Kidney glomerular epithelial cell (primary cell): Measurements from ENCODE around the gene WDR43.

Experiments used
- DNase-seq: peaks from one replicate; lab custom pipeline; 2025; lab: John Stamatoyannopoulos, UW

WDR43 gene

DNA sequence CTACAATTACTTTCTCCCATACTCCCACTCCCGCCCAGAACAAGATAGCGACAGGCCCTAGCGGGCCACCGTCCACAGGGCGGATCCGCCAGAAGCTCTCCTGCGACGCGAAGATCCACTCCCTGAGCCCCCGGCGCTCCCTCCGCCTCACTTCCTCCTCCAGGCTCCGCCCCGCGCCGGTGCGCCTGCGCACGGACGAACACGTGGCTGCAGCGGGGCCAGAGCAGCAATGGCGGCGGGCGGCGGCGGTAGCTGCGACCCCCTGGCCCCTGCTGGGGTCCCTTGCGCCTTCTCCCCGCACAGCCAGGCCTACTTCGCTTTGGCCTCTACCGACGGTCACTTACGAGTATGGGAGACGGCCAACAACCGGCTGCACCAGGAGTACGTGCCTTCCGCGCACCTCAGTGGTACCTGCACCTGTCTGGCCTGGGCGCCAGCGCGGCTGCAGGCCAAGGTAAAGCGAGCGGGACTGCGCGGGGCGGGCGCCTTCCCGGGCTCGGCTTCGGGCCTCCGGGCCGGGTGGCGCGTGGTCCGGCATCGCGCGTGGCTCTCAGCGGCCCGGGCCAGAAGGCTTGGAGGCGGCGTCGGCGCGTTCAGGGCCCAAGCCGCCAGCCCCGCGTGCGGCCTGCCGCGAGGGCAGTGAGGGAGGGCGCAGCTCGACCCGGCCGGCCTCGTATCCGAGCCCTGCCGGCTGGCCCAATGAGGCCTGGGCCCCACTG, at the start of gene WDR43:
WDR43 (plus strand) TSS at position 198 of the 719 bp plus-strand sequence; CDS start at position 230, 32 bp downstream.
- DNase-seq = peak; percentile 99

- no peak for DNase-seq
Measured at GRCh38 chr2:28855193-28855592, 39.3 kb upstream of the WDR43 start.

DNA sequence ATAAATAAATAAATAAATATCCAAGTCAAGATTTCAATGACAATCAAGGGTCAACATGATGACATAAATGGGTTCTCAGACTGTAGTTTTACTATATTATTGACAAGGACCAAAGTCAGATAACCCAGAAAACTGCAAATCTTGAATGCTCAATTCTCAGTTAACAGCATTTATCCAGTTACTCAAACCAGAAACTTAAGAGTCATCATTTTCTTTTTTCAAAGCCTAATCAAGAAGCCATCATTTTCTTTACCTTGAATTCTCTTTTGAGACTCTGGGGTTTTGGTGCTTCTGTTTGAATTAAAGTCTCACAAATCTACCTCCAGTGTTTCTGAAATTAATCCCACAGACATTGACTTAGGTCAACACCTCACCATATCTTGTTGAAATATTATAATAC, 38.5 kb upstream of the WDR43 start:
- no peak for DNase-seq

DNA sequence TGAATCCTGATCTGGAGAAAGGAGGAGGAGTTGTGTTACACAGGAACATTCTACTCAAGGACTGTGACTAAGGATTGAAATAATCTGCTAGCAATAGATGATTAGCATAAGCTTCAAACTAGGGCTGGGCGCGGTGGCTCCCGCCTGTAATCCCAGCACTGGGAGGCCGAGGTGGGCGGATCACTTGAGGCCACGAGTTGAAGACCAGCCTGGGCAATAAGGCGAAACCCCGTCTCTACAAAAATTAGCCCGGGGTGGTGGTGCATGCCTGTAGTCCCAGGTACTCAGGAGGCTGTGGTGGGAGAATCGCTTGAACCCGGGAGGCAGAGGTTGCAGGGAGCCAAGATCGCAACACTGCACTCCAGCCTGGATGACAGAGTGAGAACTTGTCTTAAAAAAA, 25.9 kb upstream of the WDR43 start:
- no peak for DNase-seq

GRCh38 chr2:28869494-28870145, 24.8 kb upstream of the WDR43 start:
- no peak for DNase-seq

- peak; percentile 86 for DNase-seq
Measured at GRCh38 chr2:28870146-28870891, 24.1 kb upstream of the WDR43 start, which contains the start of gene TRMT61B. Gene TRMT61B, minus strand, starts transcription at chr2:28870309. Its CDS starts 32 bp downstream, at chr2:28870277.

DNA sequence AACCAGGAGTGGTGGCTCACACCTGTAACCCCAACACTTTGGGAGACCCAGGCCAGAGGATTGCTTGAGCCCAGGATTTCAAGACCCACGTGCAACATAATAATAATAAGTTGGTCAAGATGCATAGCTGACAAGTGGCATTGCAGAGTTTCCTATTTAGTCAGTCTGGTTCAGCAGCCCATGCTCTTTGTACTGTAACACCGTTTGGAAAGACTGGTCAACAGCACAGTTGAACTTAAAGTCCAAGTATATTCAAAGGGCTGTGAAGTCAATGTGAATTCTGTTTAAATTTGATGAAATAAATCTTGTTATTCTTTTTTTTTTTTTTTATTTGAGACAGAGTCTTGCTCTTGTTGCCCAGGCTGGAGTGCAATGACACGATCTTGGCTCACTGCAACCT, 22.8 kb upstream of the WDR43 start:
- DNase-seq = no peak

GRCh38 chr2:28880193-28880592, 14.3 kb upstream of the WDR43 start:
- no peak for DNase-seq

GRCh38 chr2:28893488-28893887, 979 bp upstream of the WDR43 start:
- no peak for DNase-seq

DNA sequence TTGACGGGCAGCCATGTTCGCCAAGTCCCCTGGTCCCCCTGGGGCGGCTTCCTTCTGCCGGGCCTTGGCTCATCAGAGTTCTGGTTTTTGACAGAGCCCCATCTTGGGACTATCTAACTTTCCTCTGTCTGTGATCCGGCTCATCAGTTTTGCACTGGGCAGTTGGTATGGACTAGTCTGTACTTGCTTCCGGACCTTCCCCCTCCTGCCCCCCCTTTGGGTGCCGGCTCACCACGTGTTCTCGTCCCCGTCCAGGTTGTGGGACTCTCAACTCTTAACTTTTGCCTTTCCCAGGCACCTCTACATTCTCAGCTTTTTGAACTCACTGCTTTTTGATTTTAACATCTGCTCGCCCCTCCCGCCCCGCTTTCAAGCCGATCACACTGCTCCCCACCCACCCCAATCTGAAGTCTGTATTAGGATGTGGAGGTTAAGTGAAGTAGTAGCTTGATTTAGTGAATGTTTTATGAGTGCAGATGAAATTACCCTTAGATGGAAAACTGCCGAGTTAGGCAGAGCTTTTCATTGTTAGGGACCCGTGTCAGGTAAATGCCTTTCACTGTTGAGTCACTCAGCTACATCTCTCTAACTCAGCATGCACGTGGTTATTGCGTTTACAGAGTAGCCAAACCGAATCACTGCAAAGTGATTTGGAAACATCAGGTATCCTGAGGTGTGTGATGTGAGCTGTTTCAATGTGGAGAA, 874 bp downstream of the WDR43 start:
- peak; percentile 41 for DNase-seq

- DNase-seq = no peak
Measured at GRCh38 chr2:28896906-28897305, 2.4 kb downstream of the WDR43 start.

GRCh38 chr2:28898048-28898447, 3.6 kb downstream of the WDR43 start:
- DNase-seq = no peak

- DNase-seq = no peak
Measured at GRCh38 chr2:28901202-28901601, 6.7 kb downstream of the WDR43 start.

GRCh38 chr2:28901841-28902240, 7.4 kb downstream of the WDR43 start:
- DNase-seq = no peak

GRCh38 chr2:28902584-28902983, 8.1 kb downstream of the WDR43 start:
- DNase-seq = no peak

DNA sequence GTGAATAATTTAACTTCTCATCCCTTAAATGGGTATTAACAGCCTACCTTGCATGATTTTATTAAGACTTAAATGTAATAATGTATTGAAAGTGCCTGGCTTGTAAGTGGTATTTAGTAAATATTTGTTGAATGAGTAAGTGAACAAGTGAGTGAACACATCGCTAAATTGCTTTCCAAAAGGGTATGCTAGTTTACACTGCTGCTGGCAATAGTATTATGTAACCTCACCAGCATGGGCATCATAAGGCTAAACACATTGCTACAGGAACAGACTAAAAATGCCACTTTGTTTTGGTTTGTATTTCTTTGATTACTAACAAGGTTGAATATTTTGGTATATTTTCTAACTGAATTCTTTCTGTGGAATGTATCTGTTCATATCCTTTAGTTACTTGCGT, 9.8 kb downstream of the WDR43 start:
- DNase-seq = peak; percentile 35

GRCh38 chr2:28904802-28905457, 10.5 kb downstream of the WDR43 start:
- DNase-seq = peak; percentile 33

GRCh38 chr2:28905533-28905932, 11.1 kb downstream of the WDR43 start:
- DNase-seq = no peak

DNA sequence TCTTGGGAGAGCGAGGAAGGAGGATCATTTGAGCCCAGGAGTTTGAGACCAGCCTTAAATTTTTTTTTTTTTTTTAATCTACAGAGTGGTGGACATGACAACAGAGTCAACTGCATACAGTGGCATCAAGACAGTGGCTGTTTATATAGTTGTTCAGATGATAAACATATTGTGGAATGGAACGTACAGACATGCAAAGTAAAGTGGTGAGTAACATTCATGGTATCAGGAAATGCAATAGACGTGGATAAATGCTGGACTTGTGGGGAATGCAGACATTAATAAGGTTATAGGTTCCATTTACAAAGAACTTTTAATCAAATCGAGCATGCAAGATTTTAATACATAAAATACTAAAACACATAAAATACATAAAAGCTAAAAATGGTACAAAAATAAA, 11.9 kb downstream of the WDR43 start:
- DNase-seq = no peak

- DNase-seq = no peak
Measured at GRCh38 chr2:28906821-28907220, 12.4 kb downstream of the WDR43 start.

- no peak for DNase-seq
Measured at GRCh38 chr2:28908172-28908571, 13.7 kb downstream of the WDR43 start.
